ENCODE measurements around the gene LMAN1L. TPM values are rescaled to one million over a fixed set of nuclear protein-coding genes. Genes with fewer than 3 reads are reported as not detected.
A peak's percentile ranks its signal among the peaks of the same experiment; 100 is the strongest.

Gene LMAN1L
- total RNA-seq, 1 experiment from 2014 or later = 0.23 TPM

DNA sequence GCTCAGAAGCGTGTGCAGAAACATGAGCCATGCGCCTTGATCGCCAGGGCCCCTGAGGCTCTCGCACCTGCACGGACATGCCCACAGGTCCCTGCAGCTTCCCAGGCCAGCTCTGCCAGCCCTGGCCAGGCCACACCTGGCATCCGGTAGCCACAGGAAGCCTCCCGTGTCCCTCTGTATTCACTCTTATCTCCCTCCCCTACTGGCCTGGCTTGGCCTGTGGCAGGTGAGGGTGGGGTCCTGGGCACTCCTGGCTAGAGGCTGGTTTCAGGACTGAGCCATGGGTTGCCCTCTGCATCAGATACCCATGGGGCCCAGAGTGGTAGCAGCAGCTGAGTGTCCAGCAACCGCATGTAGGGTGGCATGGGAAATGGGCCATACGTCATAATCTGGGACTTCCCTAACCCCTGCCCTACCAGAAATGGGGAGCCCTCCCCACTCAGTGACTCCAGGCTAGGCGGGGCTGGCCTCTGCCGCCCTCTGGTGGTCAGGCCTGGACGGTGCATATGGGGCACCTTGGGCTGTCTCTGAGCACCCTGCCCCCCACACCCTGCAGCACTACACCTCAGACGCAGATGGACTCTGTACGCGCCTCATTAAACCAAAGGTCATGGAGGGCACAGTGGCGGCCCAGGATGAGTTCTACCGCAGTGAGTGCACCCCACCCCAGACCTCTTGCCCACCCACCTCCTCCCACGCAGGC lies 12.6 kb upstream of the LMAN1L start:
- H3K27ac Mint-ChIP-seq (ENCODE audit: low read depth, unreplicated experiment) = peak overlapping the region; percentile 83
- no peak overlapping the region for H3K4me3 Mint-ChIP-seq (ENCODE audit: unreplicated experiment)
- H3K36me3 Mint-ChIP-seq (ENCODE audit: insufficient read depth, unreplicated experiment) = peaks cover 49% of the 10 kb centered on the region
- H3K9me3 Mint-ChIP-seq (ENCODE audit: unreplicated experiment) = no peaks in the 10 kb centered on the region
- no TSS peak for BruUV-seq (replicated peaks)
- ChIA-PET CTCF (interaction anchor here (0.5 to 2.7 kb wide), 41 partner anchors 8 to 1032 kb away, joined by 3 to 57 read pairs (median 4); partner anchors contain the start of genes CSK and ULK3), POLR2A (interaction anchor here (0.6 to 2.3 kb wide), 15 partner anchors 8 to 339 kb away, joined by 3 to 33 read pairs (median 3); partner anchors contain the start of genes COX5A, CSK, FAM219B and UBL7)
- H3K4me1 Mint-ChIP-seq (ENCODE audit: insufficient read depth, unreplicated experiment) = peaks cover 13% of the 10 kb centered on the region
- no peaks in the 10 kb centered on the region for H3K27me3 Mint-ChIP-seq (ENCODE audit: insufficient read depth, unreplicated experiment)
- DNase-seq (ENCODE audit: unreplicated experiment) = peak; percentile 90
- intact Hi-C loops (cut with micrococcal nuclease) = loop anchor here (1.0 kb wide), 1 partner anchor 29 kb away; no protein-coding TSS in a partner anchor
- TF ChIP-seq, protein P1, sequence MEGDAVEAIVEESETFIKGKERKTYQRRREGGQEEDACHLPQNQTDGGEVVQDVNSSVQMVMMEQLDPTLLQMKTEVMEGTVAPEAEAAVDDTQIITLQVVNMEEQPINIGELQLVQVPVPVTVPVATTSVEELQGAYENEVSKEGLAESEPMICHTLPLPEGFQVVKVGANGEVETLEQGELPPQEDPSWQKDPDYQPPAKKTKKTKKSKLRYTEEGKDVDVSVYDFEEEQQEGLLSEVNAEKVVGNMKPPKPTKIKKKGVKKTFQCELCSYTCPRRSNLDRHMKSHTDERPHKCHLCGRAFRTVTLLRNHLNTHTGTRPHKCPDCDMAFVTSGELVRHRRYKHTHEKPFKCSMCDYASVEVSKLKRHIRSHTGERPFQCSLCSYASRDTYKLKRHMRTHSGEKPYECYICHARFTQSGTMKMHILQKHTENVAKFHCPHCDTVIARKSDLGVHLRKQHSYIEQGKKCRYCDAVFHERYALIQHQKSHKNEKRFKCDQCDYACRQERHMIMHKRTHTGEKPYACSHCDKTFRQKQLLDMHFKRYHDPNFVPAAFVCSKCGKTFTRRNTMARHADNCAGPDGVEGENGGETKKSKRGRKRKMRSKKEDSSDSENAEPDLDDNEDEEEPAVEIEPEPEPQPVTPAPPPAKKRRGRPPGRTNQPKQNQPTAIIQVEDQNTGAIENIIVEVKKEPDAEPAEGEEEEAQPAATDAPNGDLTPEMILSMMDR (IDR thresholded peaks at IDR 0.05; ENCODE audit: unreplicated experiment) = peak; percentile 97

DNA sequence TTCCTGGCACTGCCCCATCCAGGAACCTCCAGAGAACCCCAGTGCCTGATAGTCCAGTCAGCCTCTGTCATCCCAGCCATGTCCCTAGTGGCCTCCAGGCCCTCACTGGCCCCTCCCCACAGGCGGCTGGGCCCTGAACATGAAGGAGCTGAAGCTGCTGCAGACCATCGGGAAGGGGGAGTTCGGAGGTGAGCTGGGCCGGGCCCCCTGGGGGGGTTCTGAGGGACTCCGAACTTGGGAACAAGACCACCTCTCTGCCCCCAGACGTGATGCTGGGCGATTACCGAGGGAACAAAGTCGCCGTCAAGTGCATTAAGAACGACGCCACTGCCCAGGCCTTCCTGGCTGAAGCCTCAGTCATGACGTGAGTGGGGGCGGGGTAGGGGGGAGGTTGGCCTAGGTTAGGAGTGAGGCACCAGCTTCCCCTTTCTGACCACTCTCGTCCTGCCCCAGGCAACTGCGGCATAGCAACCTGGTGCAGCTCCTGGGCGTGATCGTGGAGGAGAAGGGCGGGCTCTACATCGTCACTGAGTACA lies 12.0 kb upstream of the LMAN1L start:
- Mint-ChIP-seq H3K27me3 (ENCODE audit: insufficient read depth, unreplicated experiment) (no peaks in the 10 kb centered on the region), H3K4me3 (ENCODE audit: unreplicated experiment) (no peak overlapping the region), H3K36me3 (ENCODE audit: insufficient read depth, unreplicated experiment) (peaks cover 50% of the 10 kb centered on the region), H3K4me1 (ENCODE audit: insufficient read depth, unreplicated experiment) (peaks cover 13% of the 10 kb centered on the region), H3K9me3 (ENCODE audit: unreplicated experiment) (no peaks in the 10 kb centered on the region), H3K27ac (ENCODE audit: low read depth, unreplicated experiment) (no peak overlapping the region)
- intact Hi-C loops (cut with micrococcal nuclease) = loop anchor here (1.0 kb wide), 1 partner anchor 29 kb away; no protein-coding TSS in a partner anchor
- no peak for DNase-seq (ENCODE audit: unreplicated experiment)
- TF ChIP-seq, protein P1 (IDR thresholded peaks at IDR 0.05; ENCODE audit: unreplicated experiment) = no peak
- POLR2A ChIA-PET = interaction anchor here (0.8 to 2.3 kb wide), 4 partner anchors 19 to 186 kb away, joined by 3 to 33 read pairs (median 11); partner anchors contain the start of gene CSK
- BruUV-seq (replicated peaks) = no TSS peak
- CTCF ChIA-PET = interaction anchor here (0.5 to 2.7 kb wide), 21 partner anchors 8 to 1032 kb away, joined by 3 to 57 read pairs (median 6); partner anchors contain the start of gene CSK

DNA sequence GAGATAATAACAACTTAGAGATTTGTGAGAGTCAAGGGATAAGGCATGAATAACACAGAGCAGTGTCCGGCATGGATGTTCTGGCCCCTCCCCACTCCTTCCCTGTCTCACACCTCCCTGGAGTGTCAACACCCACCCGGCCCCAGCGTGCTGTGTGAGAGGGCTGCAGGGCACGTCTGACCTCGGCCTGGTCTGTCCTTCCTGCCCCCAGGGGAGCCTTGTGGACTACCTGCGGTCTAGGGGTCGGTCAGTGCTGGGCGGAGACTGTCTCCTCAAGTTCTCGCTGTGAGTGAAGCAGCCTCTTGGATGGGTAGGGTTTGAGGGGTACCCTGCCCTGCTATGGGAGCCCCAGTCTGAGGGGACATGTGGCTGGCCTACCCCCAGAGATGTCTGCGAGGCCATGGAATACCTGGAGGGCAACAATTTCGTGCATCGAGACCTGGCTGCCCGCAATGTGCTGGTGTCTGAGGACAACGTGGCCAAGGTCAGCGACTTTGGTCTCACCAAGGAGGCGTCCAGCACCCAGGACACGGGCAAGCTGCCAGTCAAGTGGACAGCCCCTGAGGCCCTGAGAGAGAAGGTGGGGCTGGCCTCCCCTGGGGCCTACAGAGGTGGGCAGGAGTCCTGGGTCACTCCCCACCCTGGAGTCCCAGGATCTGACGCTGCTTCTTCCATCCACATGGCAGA lies 11.2 kb upstream of the LMAN1L start:
- no peaks in the 10 kb centered on the region for H3K9me3 Mint-ChIP-seq (ENCODE audit: unreplicated experiment)
- no TSS peak for BruUV-seq (replicated peaks)
- CTCF ChIA-PET = interaction anchor here (0.7 to 2.7 kb wide), 6 partner anchors 16 to 149 kb away, joined by 3 to 57 read pairs (median 9); no protein-coding TSS in a partner anchor
- H3K27ac Mint-ChIP-seq (ENCODE audit: low read depth, unreplicated experiment) = no peak overlapping the region
- intact Hi-C loops (cut with micrococcal nuclease) = no loop called here
- peaks cover 8% of the 10 kb centered on the region for H3K4me1 Mint-ChIP-seq (ENCODE audit: insufficient read depth, unreplicated experiment)
- TF ChIP-seq, protein P1 (IDR thresholded peaks at IDR 0.05; ENCODE audit: unreplicated experiment) = no peak
- DNase-seq (ENCODE audit: unreplicated experiment) = no peak
- peaks cover 44% of the 10 kb centered on the region for H3K36me3 Mint-ChIP-seq (ENCODE audit: insufficient read depth, unreplicated experiment)
- POLR2A ChIA-PET = no interaction called here
- no peak overlapping the region for H3K4me3 Mint-ChIP-seq (ENCODE audit: unreplicated experiment)
- no peaks in the 10 kb centered on the region for H3K27me3 Mint-ChIP-seq (ENCODE audit: insufficient read depth, unreplicated experiment)

DNA sequence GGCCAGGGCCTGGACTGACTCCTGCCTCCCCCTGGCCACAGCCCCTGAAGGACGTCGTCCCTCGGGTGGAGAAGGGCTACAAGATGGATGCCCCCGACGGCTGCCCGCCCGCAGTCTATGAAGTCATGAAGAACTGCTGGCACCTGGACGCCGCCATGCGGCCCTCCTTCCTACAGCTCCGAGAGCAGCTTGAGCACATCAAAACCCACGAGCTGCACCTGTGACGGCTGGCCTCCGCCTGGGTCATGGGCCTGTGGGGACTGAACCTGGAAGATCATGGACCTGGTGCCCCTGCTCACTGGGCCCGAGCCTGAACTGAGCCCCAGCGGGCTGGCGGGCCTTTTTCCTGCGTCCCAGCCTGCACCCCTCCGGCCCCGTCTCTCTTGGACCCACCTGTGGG lies 10.3 kb upstream of the LMAN1L start:
- H3K4me3 Mint-ChIP-seq (ENCODE audit: unreplicated experiment) = no peak overlapping the region
- H3K36me3 Mint-ChIP-seq (ENCODE audit: insufficient read depth, unreplicated experiment) = peaks cover 44% of the 10 kb centered on the region
- BruUV-seq (replicated peaks) = no TSS peak
- POLR2A ChIA-PET = no interaction called here
- peaks cover 8% of the 10 kb centered on the region for H3K4me1 Mint-ChIP-seq (ENCODE audit: insufficient read depth, unreplicated experiment)
- TF ChIP-seq, protein P1 (IDR thresholded peaks at IDR 0.05; ENCODE audit: unreplicated experiment) = no peak
- no peaks in the 10 kb centered on the region for H3K27me3 Mint-ChIP-seq (ENCODE audit: insufficient read depth, unreplicated experiment)
- intact Hi-C loops (cut with micrococcal nuclease) = no loop called here
- no peak for DNase-seq (ENCODE audit: unreplicated experiment)
- H3K27ac Mint-ChIP-seq (ENCODE audit: low read depth, unreplicated experiment) = no peak overlapping the region
- CTCF ChIA-PET = interaction anchor here (0.6 to 2.7 kb wide), 3 partner anchors 22 to 31 kb away, joined by 3 to 14 read pairs (median 3); no protein-coding TSS in a partner anchor
- no peaks in the 10 kb centered on the region for H3K9me3 Mint-ChIP-seq (ENCODE audit: unreplicated experiment)

Measured in MCF 10A (cell line).